Measurements from ENCODE around the gene KLKB1. TPM values are rescaled to one million over a fixed set of nuclear protein-coding genes. Genes with fewer than 3 reads are reported as not detected.

Gene KLKB1
- total RNA-seq, 1 donor from 2014 or later = 0.58 TPM

DNA sequence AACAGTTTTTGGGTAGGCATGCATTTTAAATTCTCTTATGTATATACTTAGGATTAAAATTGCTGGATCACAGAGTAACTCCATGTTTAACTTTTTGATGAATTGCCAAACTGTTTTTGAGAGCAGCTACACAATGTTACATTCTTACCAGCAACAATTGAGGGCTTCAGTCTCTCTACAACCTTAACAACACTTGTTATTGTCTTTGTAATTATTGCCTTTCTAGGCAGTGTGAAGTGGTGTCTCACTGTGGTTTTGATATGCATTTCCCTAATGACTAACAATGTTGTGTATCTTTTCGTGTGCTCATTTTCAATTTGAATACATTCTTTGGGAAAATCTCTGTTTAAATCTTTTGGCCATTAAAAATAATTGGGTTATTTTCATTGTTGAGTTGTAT is 21.3 kb downstream of the KLKB1 start:
- TF ChIP-seq CTCF (IDR thresholded peaks at IDR 0.05; ENCODE audit: insufficient read depth, low read length, poor library complexity, severe bottlenecking) = no peak
- Histone ChIP-seq H3K27me3 (ENCODE audit: control insufficient read depth, insufficient read depth, low read length) (no peaks in the 10 kb centered on the region), H3K4me3 (ENCODE audit: low read depth, low read length) (no peak overlapping the region), H3K36me3 (ENCODE audit: control insufficient read depth, insufficient read depth, low read length) (no peaks in the 10 kb centered on the region)
- DNase-seq (ENCODE audit: low read depth) = no peak

DNA sequence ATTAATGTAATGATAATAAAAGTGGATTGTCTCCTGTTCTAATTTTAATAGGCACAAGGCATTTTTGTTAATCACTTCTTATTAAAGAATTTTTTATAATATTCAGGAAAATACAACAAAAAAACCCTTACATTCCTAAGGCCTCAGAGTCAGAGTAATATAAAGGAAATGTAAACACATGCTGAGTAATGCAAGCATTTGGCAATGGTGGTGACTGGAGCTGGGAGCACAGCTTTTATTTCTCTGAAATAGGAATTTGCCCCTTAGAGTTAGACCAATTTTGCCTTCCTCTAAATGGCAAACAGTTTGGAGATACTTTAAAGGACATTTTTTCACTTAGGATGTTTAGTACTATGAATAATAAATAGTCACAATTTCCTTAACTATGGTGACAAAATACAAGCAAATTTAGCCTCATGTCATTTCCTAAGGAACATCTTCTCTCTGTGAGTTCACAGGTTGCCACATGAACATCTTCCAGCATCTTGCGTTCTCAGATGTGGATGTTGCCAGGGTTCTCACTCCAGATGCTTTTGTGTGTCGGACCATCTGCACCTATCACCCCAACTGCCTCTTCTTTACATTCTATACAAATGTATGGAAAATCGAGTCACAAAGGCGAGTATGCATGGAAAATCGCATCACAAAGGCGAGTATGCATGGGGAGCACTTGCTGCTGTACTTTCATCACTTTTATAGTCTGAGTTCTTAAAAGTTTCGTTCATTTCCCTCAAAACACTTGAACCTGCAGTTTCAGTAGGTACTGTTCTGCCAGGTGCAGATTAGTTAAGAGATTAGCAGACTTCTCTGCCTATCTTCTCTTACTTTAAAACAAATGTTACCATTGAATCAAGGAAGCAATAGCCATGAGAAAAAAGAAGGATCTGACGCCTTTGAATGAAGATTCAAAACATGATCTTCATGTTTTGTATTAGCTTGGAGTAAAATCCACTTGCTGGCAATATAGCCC is 22.8 kb downstream of the KLKB1 start:
- TF ChIP-seq CTCF (IDR thresholded peaks at IDR 0.05; ENCODE audit: insufficient read depth, low read length, poor library complexity, severe bottlenecking) = no peak
- Histone ChIP-seq H3K27me3 (ENCODE audit: control insufficient read depth, insufficient read depth, low read length) (no peaks in the 10 kb centered on the region), H3K4me3 (ENCODE audit: low read depth, low read length) (no peak overlapping the region), H3K36me3 (ENCODE audit: control insufficient read depth, insufficient read depth, low read length) (no peaks in the 10 kb centered on the region)
- DNase-seq (ENCODE audit: low read depth) = no peak

DNA sequence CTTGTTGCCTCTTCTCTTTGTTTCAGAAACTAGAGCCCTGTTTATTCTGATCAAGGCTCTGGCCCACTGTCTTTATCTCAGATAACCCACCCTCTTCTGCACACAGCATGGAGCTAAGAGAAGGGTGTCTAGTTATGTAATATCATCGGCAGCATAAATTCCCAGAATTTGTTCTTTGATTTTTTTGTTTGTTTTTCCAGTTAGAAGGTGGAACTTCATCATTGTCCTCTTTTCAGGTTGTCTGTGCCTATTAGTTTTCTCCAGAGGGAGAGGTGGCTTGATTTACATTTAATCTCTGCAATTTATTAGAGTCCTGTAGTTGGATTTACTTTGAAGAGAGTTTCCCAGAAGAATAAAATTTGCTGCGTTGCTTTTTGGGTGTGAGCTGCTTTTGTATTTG is 23.5 kb downstream of the KLKB1 start:
- TF ChIP-seq CTCF (IDR thresholded peaks at IDR 0.05; ENCODE audit: insufficient read depth, low read length, poor library complexity, severe bottlenecking) = no peak
- Histone ChIP-seq H3K4me3 (ENCODE audit: low read depth, low read length) (no peak overlapping the region), H3K36me3 (ENCODE audit: control insufficient read depth, insufficient read depth, low read length) (no peaks in the 10 kb centered on the region), H3K27me3 (ENCODE audit: control insufficient read depth, insufficient read depth, low read length) (no peaks in the 10 kb centered on the region)
- no peak for DNase-seq (ENCODE audit: low read depth)

- no peak for TF ChIP-seq CTCF (IDR thresholded peaks at IDR 0.05; ENCODE audit: insufficient read depth, low read length, poor library complexity, severe bottlenecking)
- DNase-seq (ENCODE audit: low read depth) = no peak
Observed at GRCh38 chr4:186255122-186255521, 27.8 kb downstream of the KLKB1 start.

DNA sequence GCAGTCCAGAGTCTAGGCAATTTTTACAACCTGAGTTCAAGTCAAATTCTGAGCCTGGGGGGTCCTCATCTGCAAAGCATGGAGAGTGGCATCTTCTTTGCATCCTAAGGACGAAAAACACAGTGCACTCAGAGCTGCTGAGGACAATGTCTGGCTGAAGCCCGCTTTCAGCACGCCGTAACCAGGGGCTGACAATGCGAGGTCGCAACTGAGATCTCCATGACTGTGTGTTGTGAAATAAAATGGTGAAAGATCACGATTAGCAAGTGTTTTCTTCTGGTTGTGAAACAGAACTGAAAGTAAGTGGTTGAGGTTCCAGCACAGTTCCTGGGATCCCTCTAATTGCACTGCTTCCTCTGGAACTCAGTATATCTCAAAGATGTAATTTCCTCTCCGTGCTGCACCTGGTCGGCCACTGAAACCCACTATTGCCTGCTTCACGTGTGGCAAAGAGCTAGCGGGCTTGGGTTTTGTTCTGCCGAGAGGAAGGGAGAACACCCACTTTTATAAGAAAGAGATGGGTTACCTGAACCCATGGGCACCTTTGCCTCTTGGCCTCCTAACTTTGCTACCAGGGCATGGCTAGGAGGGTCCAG is 31.0 kb downstream of the KLKB1 start:
- Histone ChIP-seq H3K36me3 (ENCODE audit: control insufficient read depth, insufficient read depth, low read length) (no peaks in the 10 kb centered on the region), H3K27me3 (ENCODE audit: control insufficient read depth, insufficient read depth, low read length) (no peaks in the 10 kb centered on the region), H3K4me3 (ENCODE audit: low read depth, low read length) (no peak overlapping the region)
- DNase-seq (ENCODE audit: low read depth) = no peak
- TF ChIP-seq CTCF (IDR thresholded peaks at IDR 0.05; ENCODE audit: insufficient read depth, low read length, poor library complexity, severe bottlenecking) = no peak

More at GRCh38 chr4:186255122-186255521, 27.8 kb downstream of the KLKB1 start:
- Histone ChIP-seq H3K4me3 (ENCODE audit: low read depth, low read length) (no peak overlapping the region), H3K36me3 (ENCODE audit: control insufficient read depth, insufficient read depth, low read length) (no peaks in the 10 kb centered on the region), H3K27me3 (ENCODE audit: control insufficient read depth, insufficient read depth, low read length) (no peaks in the 10 kb centered on the region)
